ENCODE results near the gene PTPRE.

PTPRE gene

DNA sequence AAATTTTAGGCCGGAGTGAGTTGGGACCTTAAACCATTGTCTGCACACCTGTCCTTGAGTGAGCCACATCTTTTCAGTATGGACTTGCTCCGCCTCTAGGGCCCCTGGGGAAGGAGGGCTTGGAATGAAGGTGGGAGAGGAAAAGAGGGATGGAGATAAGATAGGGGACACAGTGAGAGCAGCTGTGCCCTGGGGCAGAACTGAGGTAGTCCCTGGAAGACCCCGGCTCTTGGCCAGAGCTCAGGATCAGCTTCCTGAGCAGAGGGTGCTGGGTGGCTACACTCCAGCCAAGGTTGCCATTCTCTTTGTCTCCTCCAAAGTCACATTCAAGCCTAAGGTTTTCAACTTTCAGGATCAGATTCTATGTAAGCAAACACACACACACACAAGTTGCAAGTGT is 137.3 kb downstream of the PTPRE start:
- in situ Hi-C loops (cut with HindIII; ENCODE audit: low sequenced_read_pairs): no loop called here
- no peak for TF ChIP-seq CTCF (IDR thresholded peaks at IDR 0.05; ENCODE audit: low read depth, low read length)
- no peak overlapping the region for H3K4me3 ChIP-seq (ENCODE audit: low read depth, low read length)
- DNase-seq (ENCODE audit: low read depth, low spot score): no peak

DNA sequence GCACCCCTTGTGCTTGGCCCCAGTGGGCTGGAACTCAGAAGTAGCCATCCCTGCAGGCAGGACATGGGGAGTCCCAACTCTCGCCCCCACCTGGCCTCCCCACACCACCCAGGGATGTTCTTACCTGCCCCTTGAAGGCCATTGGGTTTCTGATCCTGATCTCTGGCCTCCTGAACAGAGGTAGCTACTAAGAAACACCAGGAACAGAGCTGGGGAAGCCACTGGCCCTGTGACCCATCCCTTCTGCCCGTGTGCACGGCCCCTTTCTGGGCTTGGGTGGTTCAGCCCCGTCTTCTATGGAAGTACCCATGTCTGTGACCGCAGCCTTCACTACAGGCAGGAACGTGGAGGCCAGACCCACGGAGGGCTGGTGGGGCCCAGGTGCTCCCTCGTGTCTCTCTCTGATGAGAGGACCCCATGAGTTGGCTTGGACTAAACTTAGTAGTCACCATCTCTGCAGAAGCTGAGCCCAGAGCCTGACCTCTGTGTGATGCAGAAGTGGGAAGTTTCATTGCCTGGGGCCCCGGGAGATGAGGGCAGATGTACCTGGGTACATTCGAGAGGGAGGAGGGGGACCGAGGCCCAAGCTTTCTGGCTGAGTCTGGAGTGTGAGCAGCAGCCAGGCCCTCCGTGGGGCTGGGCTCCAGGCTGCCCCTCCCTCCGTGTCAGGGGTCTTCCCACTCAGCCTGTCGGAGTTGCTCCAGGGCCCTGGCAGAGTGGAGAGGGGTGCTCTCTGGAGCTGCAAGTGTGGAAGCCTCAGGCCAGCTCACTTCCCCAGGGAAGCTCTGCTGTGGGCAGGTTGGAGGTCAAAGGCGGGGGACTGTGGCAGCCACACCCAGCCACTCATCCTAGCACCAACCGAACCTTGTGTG is 138.3 kb downstream of the PTPRE start:
- TF ChIP-seq CTCF (IDR thresholded peaks at IDR 0.05; ENCODE audit: low read depth, low read length): no peak
- DNase-seq (ENCODE audit: low read depth, low spot score): no peak
- H3K4me3 ChIP-seq (ENCODE audit: low read depth, low read length): no peak overlapping the region
- in situ Hi-C loops (cut with HindIII; ENCODE audit: low sequenced_read_pairs): no loop called here

DNA sequence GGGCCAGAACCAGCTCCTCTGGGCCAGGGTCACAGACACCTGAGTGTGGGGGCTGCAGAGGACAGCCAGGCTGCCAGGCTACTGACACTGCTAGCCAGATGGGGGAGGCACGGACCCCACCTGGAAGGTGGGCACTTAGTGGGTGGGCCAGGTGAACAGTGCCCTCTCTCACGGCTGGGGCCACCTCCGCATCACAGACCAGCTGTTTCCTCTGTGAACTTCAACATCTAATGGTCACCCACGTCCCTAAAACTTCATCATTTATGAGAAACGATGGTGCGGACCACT is 138.9 kb downstream of the PTPRE start:
- no peak for DNase-seq (ENCODE audit: low read depth, low spot score)
- in situ Hi-C loops (cut with HindIII; ENCODE audit: low sequenced_read_pairs): no loop called here

DNA sequence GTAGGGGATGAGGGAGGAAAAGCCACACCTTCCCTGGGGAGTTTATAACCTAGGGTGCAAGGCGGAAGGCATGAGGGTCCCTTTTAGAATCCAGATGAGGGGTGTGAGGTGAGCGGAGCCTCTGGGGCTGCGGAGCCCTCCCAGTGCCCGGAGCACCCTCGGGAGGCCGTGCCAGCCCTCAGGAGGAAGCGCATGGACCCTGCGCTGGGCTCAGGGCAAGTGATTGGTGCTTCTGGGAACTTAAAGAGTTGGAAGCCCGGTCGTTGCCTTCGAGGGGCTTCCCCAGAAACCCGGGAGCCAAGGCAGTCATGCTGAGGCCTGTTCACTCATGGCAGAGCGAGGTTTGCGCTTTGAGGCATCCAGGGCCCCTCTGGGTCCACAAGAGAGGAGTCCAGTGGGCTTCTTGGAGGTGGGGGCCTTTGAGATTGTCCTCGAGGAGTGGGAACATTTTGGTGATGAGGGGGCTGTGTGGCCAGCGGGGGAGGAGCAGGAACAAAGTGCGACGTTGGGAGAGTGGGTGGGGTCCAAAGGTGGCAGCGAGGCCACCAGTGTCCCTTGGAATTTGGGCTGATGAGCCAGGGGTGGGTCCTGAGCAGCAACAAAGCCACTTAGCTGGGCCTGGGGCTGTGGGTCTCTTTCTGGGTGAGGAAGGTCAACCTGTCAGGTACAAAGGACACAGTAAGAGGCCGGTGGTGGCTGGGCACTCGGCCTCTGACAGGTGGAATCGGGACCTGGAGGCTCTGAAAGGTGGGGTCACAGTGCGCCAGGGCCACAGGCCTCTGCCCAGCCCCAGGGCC is 139.5 kb downstream of the PTPRE start:
- DNase-seq (ENCODE audit: low read depth, low spot score): no peak
- TF ChIP-seq CTCF (IDR thresholded peaks at IDR 0.05; ENCODE audit: low read depth, low read length): no peak
- in situ Hi-C loops (cut with HindIII; ENCODE audit: low sequenced_read_pairs): no loop called here
- H3K4me3 ChIP-seq (ENCODE audit: low read depth, low read length): no peak overlapping the region

More for the DNA sequence above, 138.9 kb downstream of the PTPRE start:
- no peak overlapping the region for H3K4me3 ChIP-seq (ENCODE audit: low read depth, low read length)
- TF ChIP-seq CTCF (IDR thresholded peaks at IDR 0.05; ENCODE audit: low read depth, low read length): no peak

GRCh38 chr10:128046953-128047290 is 140.0 kb downstream of the PTPRE start:
- DNase-seq (ENCODE audit: low read depth, low spot score): no peak

DNA sequence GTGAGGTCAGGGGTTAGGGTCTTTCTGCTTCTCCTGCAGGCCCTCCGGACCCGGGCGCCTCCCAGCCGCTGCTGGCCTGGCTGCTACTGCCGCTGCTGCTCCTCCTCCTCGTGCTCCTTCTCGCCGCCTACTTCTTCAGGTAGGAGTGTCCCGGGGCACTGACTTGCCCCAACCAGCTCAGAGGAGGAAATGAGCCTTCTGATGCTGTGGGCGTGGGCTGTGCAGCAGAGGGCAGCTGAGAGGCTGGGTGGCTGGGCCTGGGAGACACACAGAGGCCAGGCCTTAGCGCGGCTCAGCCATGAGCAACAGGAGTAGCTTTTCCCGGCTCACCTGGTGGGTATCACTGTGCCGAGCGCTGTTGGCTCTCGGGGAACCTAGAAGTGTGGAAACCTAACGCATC is 140.4 kb downstream of the PTPRE start:
- in situ Hi-C loops (cut with HindIII; ENCODE audit: low sequenced_read_pairs): no loop called here
- H3K4me3 ChIP-seq (ENCODE audit: low read depth, low read length): no peak overlapping the region
- TF ChIP-seq CTCF (IDR thresholded peaks at IDR 0.05; ENCODE audit: low read depth, low read length): no peak
- DNase-seq (ENCODE audit: low read depth, low spot score): no peak

More at GRCh38 chr10:128046953-128047290, 140.0 kb downstream of the PTPRE start:
- no peak for TF ChIP-seq CTCF (IDR thresholded peaks at IDR 0.05; ENCODE audit: low read depth, low read length)
- in situ Hi-C loops (cut with HindIII; ENCODE audit: low sequenced_read_pairs): no loop called here
- no peak overlapping the region for H3K4me3 ChIP-seq (ENCODE audit: low read depth, low read length)
